CD1c-positive myeloid dendritic cell (primary cell): ENCODE measurements around the gene HRH3.

Experiments
- DNase-seq: peaks from one replicate; pipeline ENCODE4 v3.0.0-alpha.2; 2016; ENCODE audit errors: extremely low spot score

HRH3 gene

GRCh38 chr20:62178316-62179161, 41.5 kb downstream of the HRH3 start:
- DNase-seq: no peak

- DNase-seq: no peak
These were observed 42.8 kb downstream of the HRH3 start for GRCh38 chr20:62177307-62177706.

- DNase-seq: no peak
These were observed 43.2 kb downstream of the HRH3 start for GRCh38 chr20:62176866-62177265.

GRCh38 chr20:62175711-62176110, 44.4 kb downstream of the HRH3 start:
- DNase-seq: no peak

- no peak for DNase-seq
These were observed 45.0 kb downstream of the HRH3 start for GRCh38 chr20:62174870-62175624.

GRCh38 chr20:62174021-62174804, 45.9 kb downstream of the HRH3 start:
- no peak for DNase-seq

GRCh38 chr20:62172666-62173065, 47.4 kb downstream of the HRH3 start:
- no peak for DNase-seq

- no peak for DNase-seq
These were observed 48.8 kb downstream of the HRH3 start for GRCh38 chr20:62171245-62171644.

- no peak for DNase-seq
These were observed 49.5 kb downstream of the HRH3 start for GRCh38 chr20:62170536-62170935.

- DNase-seq: no peak
These were observed 51.1 kb downstream of the HRH3 start for GRCh38 chr20:62168890-62169435.

- DNase-seq: no peak
These were observed 52.0 kb downstream of the HRH3 start for GRCh38 chr20:62168061-62168460.

GRCh38 chr20:62167474-62167873, 52.6 kb downstream of the HRH3 start:
- DNase-seq: no peak

GRCh38 chr20:62165762-62166399, 54.2 kb downstream of the HRH3 start:
- no peak for DNase-seq
